BJ (cell line): ENCODE results near the gene ECSCR. TPM values are rescaled to one million over a fixed set of nuclear protein-coding genes. Genes with fewer than 3 reads are reported as not detected.
"Not testable (repeated sequence)": the region's sequence is repeated elsewhere in the genome, so short reads cannot be mapped to it uniquely, and the experiment has no call there.

Source experiments
- CTCF ChIA-PET: fragments of 350-600 bp; formaldehyde crosslinking; extraction: SDS; loops from one replicate; lab custom pipeline; 2021; ENCODE audit warnings: antibody characterized with exemption, inconsistent platforms; lab: Yijun Ruan, JAX
- POLR2A ChIA-PET: fragments of 300-600 bp; sonication (Branson Sonifier 250); formaldehyde crosslinking; extraction: SDS; loops from one replicate; lab custom pipeline; 2021; ENCODE audit warnings: antibody characterized with exemption; lab: Charles Lee
- DNase-seq: peaks from one replicate; pipeline ENCODE4 v3.0.0-alpha.2; 2011; ENCODE audit warnings: low read depth
- H3K27me3 ChIP-seq: 2 replicates; pipeline ENCODE4 v1.6.0; 2011; ENCODE audit warnings: low read length; ENCODE audit not compliant: control insufficient read depth, insufficient read depth
- H3K36me3 ChIP-seq: 2 replicates; pipeline ENCODE4 v1.5.1; 2011; ENCODE audit warnings: low read length; ENCODE audit not compliant: control insufficient read depth, insufficient read depth
- H3K4me3 ChIP-seq: 2 replicates; pipeline ENCODE4 v1.5.1; 2011; ENCODE audit warnings: low read depth, mild to moderate bottlenecking, control low read depth, low read length
- polyA plus RNA-seq: library from polyadenylated mRNA; depleted of rRNA; stranded (reverse); fragments of >200 nt; gene quantifications from 2 replicates; pipeline ENCODE4 v1.2.3, GENCODE V29; 2011
- TF ChIP-seq, protein P1 (sequence below): IDR thresholded peaks from 2 replicates; pipeline ENCODE4 v1.5.1; 2011; ENCODE audit warnings: low read depth, mild to moderate bottlenecking, control low read depth, inconsistent platforms, low read length, moderate library complexity; ENCODE audit not compliant: insufficient read depth

The ECSCR gene
- polyA plus RNA-seq, 1 experiment, result 0.38 TPM

DNA sequence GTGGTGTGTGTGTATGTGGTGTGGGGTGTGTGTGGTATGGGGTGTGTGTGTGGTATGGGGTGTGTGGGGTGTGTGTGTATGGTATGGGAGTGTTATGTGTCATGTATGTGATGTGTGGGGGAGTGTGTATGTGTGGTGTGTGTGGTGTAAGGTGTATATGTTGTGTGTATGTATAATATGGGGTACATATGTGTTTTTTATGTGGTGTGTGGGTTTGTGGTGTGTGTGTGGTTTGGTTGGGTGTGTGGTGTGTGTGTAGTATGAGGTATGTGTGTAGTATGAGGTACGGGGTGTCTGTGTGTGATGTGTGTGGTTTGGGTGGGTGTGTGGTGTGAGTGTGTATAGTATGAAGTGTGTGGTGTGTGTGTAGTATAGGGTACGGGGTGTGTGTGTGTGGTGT is 11.4 kb downstream of the ECSCR start:
- POLR2A ChIA-PET, result no interaction called here
- no peak overlapping the region for H3K4me3 ChIP-seq

DNA sequence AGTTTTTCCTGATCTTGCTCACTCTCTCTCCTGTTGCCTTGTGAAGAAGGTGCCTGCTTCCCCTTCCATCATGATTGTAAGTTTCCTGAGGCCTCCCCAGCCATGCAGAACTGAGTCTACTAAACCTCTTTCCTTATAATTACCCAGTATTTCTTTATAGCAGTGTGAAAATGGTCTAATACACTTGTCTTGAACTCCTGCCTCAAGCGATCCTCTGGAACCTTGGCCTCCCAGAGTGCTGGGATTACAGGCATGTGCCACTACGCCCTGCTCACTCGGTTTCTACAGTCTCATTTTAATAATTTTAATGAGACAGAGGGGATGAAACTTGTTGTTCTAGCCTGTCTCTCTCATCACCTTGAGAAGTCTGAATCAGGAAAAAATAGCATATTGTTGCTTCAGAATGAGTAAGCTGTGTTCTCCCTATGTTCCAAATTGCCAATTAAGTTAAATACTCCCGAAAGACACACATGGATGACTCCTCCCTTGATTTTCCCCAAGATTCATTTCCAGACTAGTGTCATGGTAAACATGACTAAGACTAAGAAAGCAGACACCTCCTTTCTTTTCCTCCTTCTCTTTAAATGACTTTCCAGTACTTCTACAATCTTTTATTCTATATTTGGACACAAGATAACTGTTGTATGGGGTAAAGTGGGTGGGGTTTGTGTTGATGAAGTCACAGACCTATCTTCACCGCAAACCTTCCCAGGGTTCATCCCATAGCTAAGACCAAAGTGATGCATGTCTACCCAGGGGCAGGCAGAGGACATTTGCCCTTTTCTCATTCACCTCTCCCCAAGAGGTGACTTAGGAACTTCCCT is 15.4 kb downstream of the ECSCR start:
- no peak for DNase-seq
- CTCF ChIA-PET, result interaction anchor here (0.7 kb wide), 1 partner anchor 74 kb away, joined by 3 read pairs; no protein-coding TSS in a partner anchor

More for the DNA sequence above, 11.4 kb downstream of the ECSCR start:
- TF ChIP-seq, protein P1, sequence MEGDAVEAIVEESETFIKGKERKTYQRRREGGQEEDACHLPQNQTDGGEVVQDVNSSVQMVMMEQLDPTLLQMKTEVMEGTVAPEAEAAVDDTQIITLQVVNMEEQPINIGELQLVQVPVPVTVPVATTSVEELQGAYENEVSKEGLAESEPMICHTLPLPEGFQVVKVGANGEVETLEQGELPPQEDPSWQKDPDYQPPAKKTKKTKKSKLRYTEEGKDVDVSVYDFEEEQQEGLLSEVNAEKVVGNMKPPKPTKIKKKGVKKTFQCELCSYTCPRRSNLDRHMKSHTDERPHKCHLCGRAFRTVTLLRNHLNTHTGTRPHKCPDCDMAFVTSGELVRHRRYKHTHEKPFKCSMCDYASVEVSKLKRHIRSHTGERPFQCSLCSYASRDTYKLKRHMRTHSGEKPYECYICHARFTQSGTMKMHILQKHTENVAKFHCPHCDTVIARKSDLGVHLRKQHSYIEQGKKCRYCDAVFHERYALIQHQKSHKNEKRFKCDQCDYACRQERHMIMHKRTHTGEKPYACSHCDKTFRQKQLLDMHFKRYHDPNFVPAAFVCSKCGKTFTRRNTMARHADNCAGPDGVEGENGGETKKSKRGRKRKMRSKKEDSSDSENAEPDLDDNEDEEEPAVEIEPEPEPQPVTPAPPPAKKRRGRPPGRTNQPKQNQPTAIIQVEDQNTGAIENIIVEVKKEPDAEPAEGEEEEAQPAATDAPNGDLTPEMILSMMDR, result no peak
- DNase-seq, result no peak
- CTCF ChIA-PET, result no interaction called here
- Histone ChIP-seq H3K36me3 (no peaks in the 10 kb centered on the region), H3K27me3 (no peaks in the 10 kb centered on the region)

DNA sequence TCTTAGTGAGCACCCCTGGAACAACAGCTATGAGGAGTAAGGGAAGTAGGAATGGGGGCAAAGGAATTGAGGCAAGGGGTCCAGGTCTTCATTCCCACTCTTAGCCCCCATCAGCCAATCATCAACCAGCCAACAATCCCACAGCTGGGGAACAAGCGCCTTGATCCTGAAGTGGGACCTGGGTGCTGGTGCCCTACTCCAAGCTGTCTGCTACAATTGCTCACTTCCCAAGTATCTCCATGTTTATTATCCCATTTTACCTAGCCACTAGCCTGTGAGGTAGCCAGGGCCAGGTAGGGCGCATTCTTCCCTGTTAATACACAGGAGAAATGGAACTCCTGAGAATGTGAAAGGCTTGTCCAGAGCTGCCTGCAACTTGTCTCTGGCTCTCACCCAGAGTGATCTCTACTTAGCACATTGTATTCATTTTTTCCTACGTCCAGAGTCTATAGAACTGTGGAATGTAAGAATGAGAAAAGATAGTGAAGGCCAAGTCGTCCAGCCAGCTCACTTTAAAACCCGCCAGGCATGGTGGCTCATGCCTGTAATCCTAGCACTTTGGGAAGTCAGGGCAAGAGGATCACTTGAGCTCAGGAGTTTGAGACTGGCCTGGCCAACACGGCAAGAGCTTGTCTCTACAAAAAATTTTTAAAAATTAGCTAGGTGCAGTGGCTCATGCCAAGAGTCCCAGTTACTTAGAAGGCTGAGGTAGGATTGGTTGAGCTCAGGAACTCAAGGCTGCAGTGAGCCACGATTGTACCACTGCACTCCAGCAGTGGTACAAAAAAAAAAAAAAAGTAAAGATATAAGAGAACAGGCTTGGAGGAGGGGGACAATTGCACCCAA is 17.0 kb downstream of the ECSCR start:
- Histone ChIP-seq H3K36me3 (no peaks in the 10 kb centered on the region), H3K4me3 (no peak overlapping the region), H3K27me3 (no peaks in the 10 kb centered on the region)
- ChIA-PET CTCF (interaction anchor here (1.0 to 4.1 kb wide), 5 partner anchors 10 to 72 kb away, joined by 3 to 21 read pairs (median 4); no protein-coding TSS in a partner anchor), POLR2A (no interaction called here)
- TF ChIP-seq, protein P1, result no peak
- no peak for DNase-seq

More for the DNA sequence above, 15.4 kb downstream of the ECSCR start:
- POLR2A ChIA-PET, result no interaction called here
- TF ChIP-seq, protein P1, result no peak
- Histone ChIP-seq H3K36me3 (no peaks in the 10 kb centered on the region), H3K27me3 (no peaks in the 10 kb centered on the region), H3K4me3 (no peak overlapping the region)

DNA sequence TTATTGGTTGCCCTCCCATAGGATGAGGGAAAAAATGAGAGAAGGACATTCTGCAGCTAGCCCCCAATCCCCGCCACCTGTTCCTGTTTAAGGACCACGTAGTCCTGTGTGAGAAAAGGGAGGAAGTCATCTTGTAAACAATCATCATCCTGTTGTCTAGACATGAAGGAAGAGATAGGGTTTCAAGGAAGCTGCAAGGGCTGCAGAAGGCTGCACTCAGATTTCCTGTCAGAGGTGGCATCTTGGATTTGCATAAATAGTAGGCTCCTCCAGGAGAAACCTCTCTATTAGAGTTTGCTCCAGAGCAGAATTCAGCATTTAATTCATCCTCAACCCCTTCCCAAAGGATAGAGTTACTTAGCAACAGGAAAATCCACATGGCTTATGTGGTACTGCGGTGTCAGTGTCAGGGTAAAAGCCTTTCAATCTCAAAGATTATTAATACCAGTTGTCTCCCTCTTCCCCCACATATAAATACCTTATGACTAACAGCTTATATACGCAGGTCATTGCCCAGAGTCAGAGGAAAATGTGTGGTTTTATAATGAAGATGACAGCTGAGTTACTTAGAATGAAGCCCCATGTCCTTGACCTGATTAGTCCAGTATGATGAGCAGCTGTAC is 18.6 kb downstream of the ECSCR start:
- Histone ChIP-seq H3K4me3 (no peak overlapping the region), H3K27me3 (no peaks in the 10 kb centered on the region), H3K36me3 (no peaks in the 10 kb centered on the region)
- peak; percentile 87 for DNase-seq
- TF ChIP-seq, protein P1, result no peak
- ChIA-PET POLR2A (no interaction called here), CTCF (interaction anchor here (1.1 to 4.1 kb wide), 4 partner anchors 12 to 69 kb away, joined by 3 to 21 read pairs (median 6); no protein-coding TSS in a partner anchor)

DNA sequence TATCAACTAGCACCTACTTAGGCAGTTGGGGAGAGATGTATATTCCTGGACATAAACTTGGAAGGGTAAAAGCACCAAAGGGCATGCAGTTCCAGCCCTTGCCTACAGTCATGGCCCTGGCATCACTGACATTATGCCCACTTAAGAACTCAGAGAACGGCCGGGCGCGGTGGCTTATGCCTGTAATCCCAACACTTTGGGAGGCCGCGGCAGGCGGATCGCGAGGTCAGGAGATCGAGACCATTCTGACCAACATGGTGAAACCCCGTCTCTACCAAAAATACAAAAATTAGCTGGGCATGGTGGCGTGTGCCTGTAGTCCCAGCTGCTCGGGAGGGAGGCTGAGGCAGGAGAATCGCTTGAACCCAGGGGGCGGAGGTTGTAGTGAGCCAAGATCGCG is 22.1 kb downstream of the ECSCR start:
- H3K27me3 ChIP-seq, DNase-seq, CTCF ChIA-PET, H3K36me3 ChIP-seq, POLR2A ChIA-PET, H3K4me3 ChIP-seq: not testable (repeated sequence)
